CD1c-positive myeloid dendritic cell (primary cell): ENCODE results near the gene ZNF160.
"Not testable (repeated sequence)": the region's sequence is repeated elsewhere in the genome, so short reads cannot be mapped to it uniquely, and the experiment has no call there.

Source experiments
- DNase-seq: peaks from one replicate; pipeline ENCODE4 v3.0.0-alpha.2; 2016; ENCODE audit errors: extremely low spot score

ZNF160 gene

GRCh38 chr19:53092723-53093122 is 10.5 kb downstream of the ZNF160 start:
- no peak for DNase-seq

GRCh38 chr19:53091413-53092254 is 11.6 kb downstream of the ZNF160 start:
- DNase-seq = no peak

GRCh38 chr19:53088091-53088490 is 15.1 kb downstream of the ZNF160 start:
- no peak for DNase-seq

GRCh38 chr19:53086949-53087348 is 16.3 kb downstream of the ZNF160 start:
- DNase-seq = no peak

GRCh38 chr19:53085496-53085895 is 17.7 kb downstream of the ZNF160 start:
- DNase-seq = no peak

GRCh38 chr19:53082929-53083328 is 20.3 kb downstream of the ZNF160 start:
- no peak for DNase-seq

- DNase-seq = no peak
Measured at GRCh38 chr19:53079313-53079924, 23.8 kb downstream of the ZNF160 start.

GRCh38 chr19:53078668-53079067 is 24.6 kb downstream of the ZNF160 start:
- no peak for DNase-seq

- DNase-seq = no peak
Measured at GRCh38 chr19:53076984-53077383, 26.2 kb downstream of the ZNF160 start.

GRCh38 chr19:53068834-53069233 is 34.4 kb downstream of the ZNF160 start:
- DNase-seq = no peak

GRCh38 chr19:53068199-53068598 is 35.0 kb downstream of the ZNF160 start:
- DNase-seq = no peak

- no peak for DNase-seq
Measured at GRCh38 chr19:53057904-53058580, 45.2 kb downstream of the ZNF160 start.

- no peak for DNase-seq
Measured at GRCh38 chr19:53055117-53055516, 48.1 kb downstream of the ZNF160 start.

- no peak for DNase-seq
Measured at GRCh38 chr19:53047379-53047778, 55.8 kb downstream of the ZNF160 start.

- DNase-seq = no peak
Measured at GRCh38 chr19:53045536-53045935, 57.7 kb downstream of the ZNF160 start.

GRCh38 chr19:53041366-53041765 is 61.9 kb downstream of the ZNF160 start:
- DNase-seq = no peak

GRCh38 chr19:53037101-53038097 is 65.8 kb downstream of the ZNF160 start:
- DNase-seq = no peak

- no peak for DNase-seq
Measured at GRCh38 chr19:53034948-53035675, 68.1 kb downstream of the ZNF160 start.

- no peak for DNase-seq
Measured at GRCh38 chr19:53034054-53034453, 69.2 kb downstream of the ZNF160 start.

- not testable (repeated sequence) for DNase-seq
Measured at GRCh38 chr19:53028306-53028705, 74.9 kb downstream of the ZNF160 start.

- no peak for DNase-seq
Measured at GRCh38 chr19:53019684-53020083, 83.5 kb downstream of the ZNF160 start.
